Stimulated activated naive CD4-positive, alpha-beta T cell treated with Interleukin-2 at 50 U/mL for 16 hours (primary cell): ENCODE data around the gene SUFU.
A peak's percentile ranks its signal among the peaks of the same experiment; 100 is the strongest.
"Not testable (repeated sequence)": the region's sequence is repeated elsewhere in the genome, so short reads cannot be mapped to it uniquely, and the experiment has no call there.

Source experiments
- DNase-seq: peaks from one replicate; lab custom pipeline; 2025; lab: John Stamatoyannopoulos, UW

SUFU gene

GRCh38 chr10:102652170-102652916 lies 148.6 kb downstream of the SUFU start:
- no peak for DNase-seq

- DNase-seq, result no peak
These were observed 149.3 kb downstream of the SUFU start for GRCh38 chr10:102653060-102653459.

DNA sequence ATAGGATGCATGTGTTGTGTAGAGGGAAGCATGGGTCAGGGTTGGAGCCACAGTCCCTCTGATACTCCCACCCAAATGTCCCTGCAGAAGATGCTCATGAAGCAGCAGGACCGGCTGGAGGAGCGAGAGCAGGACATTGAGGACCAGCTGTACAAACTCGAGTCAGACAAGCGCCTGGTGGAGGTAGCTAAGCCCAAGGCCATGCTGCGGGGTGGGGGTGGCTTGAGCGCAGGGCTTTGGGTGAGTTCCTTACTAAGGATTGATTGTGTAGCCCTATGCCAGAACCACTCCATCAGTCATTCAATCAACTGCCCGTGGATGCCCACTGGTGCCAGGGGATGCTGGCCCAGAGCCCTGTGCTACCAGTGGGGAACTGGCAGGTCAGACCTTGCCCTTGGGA lies 150.8 kb downstream of the SUFU start:
- no peak for DNase-seq

DNA sequence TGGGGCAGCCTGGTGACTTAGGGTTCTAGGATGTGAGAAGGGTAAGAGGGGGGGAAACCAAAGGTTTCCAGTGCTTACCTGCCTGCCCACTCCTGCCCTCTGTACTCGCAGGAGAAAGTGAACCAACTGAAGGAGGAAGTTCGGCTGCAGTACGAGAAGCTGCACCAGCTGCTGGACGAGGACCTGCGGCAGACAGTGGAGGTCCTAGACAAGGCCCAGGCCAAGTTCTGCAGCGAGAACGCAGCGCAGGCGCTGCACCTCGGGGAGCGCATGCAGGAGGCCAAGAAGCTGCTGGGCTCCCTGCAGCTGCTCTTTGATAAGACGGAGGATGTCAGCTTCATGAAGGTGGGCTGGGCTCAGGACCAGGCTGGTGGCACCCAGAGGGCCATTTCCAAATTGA lies 151.2 kb downstream of the SUFU start:
- no peak for DNase-seq

DNA sequence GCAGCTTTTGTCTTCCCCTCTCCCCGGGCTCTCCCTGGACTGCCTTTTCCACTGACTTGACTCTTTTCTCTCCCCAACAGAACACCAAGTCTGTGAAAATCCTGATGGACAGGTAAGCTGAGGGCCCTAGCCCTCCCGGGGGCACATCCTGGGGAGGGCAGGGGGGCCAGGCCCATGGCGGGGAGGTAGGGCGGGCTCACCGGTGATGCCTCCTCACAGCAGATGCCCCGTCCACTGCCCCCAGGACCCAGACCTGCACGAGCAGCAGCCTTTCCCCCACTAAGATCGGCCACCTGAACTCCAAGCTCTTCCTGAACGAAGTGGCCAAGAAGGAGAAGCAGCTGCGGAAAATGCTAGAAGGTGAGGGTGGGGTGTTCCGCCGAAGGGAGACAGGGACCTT lies 152.3 kb downstream of the SUFU start:
- no peak for DNase-seq

- DNase-seq, result no peak
These were observed 153.1 kb downstream of the SUFU start for GRCh38 chr10:102656791-102657371.

DNA sequence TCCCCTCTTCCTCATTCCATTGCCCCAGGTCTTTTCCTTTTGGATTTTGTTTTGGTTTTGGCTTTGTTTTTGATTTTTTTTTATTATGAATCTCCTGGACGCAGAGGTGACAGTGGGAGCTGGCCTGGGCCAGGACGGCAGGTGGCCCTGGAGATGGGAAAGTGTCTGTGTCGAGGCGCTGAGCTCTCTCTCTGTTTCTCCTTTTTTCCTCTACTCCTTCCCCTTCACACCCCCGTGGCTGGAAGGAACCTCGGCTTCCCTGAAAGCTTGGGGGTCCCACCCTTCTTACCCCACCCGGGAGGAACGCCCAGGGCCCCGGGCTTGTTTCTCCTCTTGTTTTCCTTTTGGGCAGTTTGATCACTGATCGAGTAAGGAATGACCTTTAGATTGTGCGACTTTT lies 153.7 kb downstream of the SUFU start:
- DNase-seq, result no peak

DNA sequence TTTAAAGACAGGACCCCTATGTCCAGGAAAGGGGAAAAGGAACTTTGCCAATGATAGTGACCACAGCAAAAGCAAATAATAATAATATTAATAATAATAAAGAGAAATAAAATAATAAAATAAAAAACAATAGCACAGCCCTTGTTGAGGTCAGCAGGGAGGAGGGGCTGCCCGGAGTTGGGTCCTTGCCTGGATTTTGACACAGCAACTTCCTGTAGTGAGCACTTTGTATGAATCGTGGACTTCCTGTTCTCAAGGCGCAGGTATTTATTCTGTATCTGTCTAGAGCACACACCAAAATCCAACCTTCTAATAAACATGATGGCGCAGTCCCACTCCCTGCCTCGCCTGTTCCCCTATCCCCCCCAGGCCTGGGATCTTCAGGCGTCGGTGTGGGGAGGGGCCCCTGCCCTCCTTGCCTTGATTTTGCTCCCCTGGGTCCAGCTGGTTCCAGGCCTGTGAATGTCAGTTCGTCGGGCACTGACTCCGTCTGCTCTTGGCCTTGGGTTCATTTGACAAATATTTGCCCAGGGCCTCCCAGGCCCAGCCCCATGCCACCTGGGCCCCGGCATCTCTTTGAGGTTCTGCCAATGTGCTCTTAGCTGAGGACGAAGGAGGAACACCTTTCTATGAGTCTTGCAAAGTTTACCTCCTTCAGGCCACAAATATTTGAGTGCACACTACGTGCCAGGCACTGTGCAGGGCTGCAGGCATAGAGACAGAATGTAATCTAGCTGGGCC lies 154.4 kb downstream of the SUFU start:
- DNase-seq, result no peak

GRCh38 chr10:102658802-102659201 lies 155.0 kb downstream of the SUFU start:
- no peak for DNase-seq

- peak; percentile 65 for DNase-seq
These were observed 157.3 kb downstream of the SUFU start for GRCh38 chr10:102660888-102661657.

GRCh38 chr10:102661658-102662028 lies 157.9 kb downstream of the SUFU start:
- DNase-seq, result no peak

GRCh38 chr10:102665904-102666509 lies 162.2 kb downstream of the SUFU start:
- no peak for DNase-seq

DNA sequence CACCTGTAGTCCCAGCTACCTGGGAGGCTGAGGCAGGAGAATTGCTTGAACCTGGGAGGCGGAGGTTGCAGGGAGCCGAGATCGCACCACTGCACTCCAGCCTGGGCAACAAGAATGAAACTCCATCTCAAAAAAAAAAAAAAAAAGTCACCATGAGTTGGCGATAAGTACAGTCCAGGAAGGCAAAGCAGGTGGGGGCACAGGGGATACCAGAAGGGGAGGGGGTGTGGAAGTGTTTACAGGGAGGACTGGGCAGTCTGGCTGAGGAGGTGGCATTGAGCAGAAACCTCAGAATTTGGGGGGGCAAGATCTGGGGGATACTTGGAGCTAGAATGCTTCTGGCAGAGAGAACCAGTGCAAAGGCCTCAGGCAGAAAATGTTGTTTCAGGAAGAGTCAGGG lies 163.6 kb downstream of the SUFU start:
- DNase-seq, result not testable (repeated sequence)

DNA sequence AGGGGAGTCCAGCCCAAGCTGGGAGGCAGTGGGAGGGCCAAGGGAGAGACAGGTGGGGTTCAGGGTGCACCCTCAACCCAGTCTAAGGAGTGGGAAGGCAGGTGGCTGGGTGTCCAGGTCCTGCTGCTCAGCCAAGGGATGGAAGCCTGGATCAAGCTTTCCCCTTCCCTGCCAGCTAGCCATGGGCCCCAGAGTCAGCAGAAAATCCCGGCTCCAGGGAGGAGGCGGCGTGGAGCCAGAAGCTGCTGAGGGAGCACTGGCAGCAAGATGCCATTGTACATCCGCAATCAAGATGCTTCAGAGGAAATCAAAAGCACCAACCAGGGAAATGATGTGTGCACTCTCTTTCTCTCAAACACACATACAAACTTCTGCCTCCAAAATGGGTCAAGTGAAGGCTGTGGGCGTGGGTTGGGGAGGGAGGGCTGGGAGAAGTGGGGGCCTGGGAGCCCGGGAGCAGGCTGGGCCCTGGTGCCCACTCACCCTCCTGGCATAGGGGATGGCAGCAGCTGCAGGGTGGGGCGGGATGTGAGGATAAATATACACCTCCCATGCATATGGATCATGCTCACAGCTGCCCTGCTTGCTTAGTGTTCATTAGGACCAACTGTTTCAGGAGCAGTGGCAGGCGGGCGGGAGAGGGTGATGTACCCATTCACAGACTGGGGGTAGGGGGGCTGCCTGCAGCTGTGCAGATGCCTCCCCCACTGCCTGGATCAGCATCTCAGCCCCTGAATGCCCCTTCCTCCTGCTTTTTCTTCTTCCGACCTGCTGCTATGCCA lies 164.7 kb downstream of the SUFU start:
- DNase-seq, result no peak

DNA sequence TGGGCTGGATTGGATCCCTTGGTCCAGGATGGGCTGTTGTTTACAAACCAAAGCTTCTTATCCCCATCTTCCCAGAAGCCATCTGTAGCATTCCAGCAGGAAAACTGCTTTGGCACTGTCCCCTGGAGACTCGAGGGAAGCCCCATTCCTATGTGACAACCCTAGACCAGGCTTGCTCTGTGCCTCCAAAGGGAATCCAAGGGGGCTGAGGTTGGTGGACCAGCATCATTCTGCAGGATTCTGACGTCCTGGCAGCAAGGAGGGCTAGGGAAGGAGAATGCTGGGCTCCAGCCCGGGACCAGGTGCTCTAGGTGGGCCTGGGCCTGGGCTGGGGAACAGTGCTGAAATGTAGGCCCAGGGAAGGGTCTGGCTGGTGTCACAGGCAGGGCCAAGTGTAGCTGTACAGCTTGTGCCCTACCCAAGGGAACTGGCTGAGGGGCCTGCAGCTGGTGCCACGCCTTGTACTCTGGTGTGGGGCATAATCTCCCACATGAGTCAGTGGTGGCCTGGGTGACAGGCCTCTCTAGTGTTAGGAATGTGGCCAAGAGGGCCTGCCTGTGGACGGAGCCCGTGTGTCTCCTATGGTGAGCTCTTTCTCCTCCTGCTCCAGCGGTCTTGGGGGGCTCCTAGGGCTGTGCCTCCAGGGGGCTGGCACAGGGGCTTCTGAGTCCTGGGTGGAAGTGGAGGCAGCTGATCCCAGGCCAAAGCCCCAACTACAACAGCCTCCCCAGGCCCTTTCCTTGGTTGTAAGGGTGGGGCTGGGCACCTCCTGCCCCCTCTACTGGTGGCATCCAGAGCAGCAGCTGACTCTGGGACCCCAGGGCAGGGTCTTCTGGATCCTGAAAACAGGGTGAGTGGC lies 165.7 kb downstream of the SUFU start:
- DNase-seq, result no peak

DNA sequence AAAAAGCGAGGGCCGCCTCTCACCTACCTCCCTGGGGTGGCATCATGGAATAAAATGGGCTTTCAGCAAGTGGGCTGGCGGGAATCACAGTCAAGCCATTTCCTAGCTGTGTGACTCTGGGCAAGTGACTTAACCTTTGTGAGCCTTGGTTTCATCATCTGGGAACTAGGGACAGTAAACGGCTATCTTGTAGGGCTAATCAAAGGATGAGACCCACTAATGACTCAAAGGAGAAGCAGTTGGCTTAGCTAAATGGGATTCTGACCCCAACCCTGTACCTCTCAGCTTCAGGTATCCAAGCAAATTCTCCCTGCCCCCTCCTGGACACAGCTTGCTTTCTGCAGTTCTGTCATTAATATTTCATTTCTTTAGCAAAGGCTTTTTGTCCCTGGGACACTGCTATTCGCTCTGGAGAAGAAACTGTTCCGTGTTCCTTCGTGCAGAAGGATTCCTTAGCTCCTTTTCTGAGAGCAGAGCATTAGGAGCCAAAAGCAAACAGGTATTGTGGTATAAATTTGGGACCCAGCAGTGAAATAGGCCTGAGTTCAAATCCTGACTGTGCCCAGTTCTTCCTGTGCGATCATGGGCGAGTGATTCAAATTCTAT lies 166.4 kb downstream of the SUFU start:
- DNase-seq, result no peak

DNA sequence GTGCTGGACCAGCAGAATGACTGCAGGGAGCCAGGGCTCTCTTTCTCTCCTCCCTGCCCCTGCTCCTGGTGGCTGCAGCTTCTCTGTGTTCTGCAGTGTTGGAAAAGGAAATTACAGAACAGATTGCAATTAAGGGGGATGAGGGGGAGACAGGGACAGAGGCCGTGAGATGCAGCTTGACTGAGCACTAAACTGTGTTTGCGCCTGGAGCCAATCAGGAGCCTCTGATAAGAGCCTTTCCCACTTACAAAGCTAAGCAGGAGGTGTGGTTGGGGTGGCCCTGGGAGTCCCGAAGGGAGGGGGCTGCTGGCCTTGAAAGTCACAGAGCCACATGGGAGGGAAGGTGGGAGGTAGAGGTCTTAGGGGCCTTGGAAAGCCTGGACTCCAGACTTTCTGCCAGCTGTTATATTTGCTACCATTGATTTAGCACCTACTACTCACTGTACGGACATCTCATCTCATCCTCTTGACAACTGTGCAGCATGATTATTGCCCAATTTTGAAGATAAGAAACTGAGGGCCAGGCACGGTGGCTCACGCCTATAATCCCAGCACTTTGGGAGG lies 167.2 kb downstream of the SUFU start:
- DNase-seq, result no peak

DNA sequence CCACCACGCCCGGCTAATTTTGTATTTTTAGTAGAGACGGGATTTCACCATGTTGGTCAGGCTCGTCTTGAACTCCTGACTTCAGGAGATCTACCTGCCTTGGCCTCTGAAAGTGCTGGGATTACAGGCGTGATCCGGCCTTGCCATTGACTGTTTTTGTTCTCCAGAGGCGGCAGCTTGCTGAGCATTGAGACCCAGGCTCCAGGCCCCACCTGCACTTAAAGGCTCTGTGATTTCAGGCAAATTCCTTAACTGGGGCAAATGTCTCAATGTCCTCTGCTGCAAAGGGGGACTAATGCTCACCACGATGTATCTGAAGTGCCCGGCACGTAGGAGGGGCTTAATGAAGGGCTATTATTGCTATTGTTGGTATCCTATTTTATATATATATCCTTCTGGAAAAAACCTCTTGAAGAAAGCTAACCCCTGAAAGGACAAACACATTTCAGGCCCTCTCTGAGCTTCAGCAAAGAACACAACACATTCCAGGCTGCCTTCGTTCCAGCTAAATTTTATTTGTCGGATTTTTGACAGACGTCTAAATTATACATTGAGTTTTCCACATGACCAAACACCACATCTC lies 169.6 kb downstream of the SUFU start:
- DNase-seq, result no peak

GRCh38 chr10:102673819-102674511 lies 170.2 kb downstream of the SUFU start:
- peak; percentile 64 for DNase-seq
